GM04504 (cell line): ENCODE measurements around the gene CD99.
"Not testable (repeated sequence)": the region's sequence is repeated elsewhere in the genome, so short reads cannot be mapped to it uniquely, and the experiment has no call there.

Experiments
- DNase-seq: peaks from one replicate; pipeline ENCODE4 v3.0.0-alpha.2; 2012; ENCODE audit warnings: low read depth

The CD99 gene

GRCh38 chrX:2773166-2774055 is 82.3 kb downstream of the CD99 start:
- DNase-seq: not testable (repeated sequence)

DNA sequence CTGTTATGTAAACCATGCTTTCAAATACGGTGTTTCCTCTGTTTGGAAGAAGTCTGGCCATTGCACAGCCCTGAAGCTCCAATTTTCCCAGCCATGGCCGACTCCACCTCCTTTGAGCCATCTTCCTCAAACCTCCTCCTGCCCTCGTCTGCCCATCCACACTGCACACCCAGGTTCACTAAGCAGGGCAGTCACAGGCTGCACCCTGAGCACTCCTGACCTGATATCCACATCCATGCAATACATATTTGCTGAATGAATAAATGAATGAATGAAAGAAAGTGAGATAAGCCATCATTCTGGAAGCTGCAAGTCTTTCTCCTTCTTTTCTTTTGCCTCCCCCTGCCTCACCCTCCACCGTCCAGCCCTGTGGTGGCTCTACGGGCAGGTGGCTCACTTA is 83.0 kb downstream of the CD99 start:
- DNase-seq: no peak

DNA sequence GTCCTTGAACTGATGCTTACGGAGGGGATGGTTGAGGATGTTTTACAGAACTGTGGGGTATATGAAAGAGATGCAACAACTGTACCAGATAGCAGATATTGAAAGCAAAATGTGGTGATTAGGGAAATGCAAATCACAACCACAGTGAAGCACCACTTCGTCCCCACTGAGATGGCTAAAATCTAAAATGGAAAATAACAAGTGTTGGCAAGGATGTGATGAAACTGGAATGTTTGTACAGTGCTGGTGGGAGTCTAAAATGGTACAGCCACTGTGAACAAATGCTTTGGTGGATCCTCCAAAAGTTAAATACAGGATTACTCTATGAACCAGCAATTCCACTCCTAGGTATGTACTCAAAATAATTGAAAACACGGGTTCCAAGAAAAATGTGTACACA is 83.7 kb downstream of the CD99 start:
- no peak for DNase-seq

DNA sequence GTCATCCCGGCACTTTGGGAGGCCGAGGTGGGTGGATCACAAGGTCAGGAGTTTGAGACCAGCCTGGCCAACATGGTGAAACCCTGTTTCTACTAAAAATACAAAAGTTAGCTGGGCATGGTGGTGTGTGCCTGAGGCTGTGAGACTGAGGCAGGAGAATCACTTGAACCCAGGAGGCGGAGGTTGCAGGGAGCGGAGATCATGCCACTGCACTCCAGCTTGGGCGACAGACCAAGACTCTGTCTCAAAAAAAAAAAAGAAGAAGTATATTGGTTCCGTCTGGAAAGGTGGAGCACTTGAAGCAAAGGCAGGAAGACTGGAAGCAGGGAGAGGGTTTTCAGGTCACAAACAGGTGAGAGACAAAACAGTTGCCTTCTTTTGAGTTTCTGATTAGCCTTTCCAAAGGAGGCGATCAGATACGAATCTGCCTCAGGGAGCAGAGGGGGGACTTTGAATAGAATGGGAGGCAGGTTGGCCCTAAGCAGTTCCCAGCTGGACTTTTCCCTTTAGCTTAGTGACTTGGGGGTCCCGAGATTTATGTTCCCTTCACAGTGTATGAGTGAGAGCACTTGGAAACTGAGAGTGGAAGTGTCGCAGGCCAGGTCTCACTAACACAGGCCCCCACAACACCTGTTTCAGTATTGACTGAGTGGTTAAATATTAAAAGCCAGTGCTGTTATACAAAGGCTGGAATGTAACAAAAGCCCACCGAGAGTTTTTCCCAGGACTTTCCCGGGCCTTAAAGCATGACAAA is 89.6 kb downstream of the CD99 start:
- DNase-seq: not testable (repeated sequence)

DNA sequence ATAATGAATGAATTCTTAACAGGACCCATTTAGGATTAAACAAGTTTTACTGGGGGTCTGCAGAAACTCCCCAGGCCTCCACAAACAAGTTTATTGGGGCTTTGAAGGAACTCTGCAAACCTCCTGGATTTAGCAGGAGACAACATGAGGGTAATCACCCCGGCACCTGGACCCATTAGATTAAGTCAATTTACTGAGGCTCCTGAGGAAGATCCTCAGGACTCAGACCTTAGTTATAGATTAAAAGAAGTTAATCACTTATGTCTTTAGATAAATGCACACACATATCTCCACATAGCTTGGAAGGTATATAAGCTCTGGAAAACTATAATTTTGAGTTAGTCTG is 90.1 kb downstream of the CD99 start:
- DNase-seq: no peak

- DNase-seq: no peak
These were observed 90.6 kb downstream of the CD99 start for GRCh38 chrX:2781698-2782097.

DNA sequence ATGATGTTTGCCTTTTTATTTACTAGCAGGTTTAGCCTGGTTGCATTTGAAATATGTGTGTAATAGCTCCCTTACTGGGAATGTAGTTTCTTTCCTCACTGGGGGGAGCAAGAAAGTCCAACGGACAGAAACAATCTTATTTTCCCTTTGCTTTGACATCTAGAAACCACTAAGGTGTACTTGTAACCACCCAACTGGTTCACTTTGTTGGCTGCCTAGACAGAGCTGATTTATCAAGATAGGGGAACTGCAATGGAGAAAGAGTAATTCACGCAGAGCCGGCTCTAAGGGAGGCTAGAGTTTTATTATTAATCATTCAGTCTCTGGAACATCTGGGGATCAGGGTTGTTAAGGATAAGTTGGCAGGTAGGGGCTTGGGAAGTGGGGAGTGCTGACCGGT is 91.1 kb downstream of the CD99 start:
- DNase-seq: no peak

- DNase-seq: no peak
These were observed 91.7 kb downstream of the CD99 start for GRCh38 chrX:2782778-2783177.

DNA sequence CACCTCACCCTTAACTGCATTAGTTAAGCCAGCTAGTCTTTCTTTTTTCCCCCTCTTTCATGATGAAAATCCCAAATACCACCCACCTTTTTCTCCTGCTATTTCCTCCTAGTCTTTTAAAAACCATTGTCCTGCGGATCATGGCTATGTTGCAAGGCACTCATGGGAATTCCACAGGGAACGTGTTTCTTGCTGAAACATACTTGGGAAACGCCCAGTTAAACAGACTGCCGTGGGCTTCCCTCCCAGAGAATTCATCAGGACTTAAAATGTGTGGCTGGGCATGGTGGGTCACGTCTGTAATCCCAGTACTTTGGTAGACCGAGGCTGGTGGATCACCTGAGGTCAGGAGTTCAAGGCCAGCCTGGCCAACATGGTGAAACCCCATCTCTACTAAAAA is 92.9 kb downstream of the CD99 start:
- DNase-seq: no peak

- DNase-seq: no peak
These were observed 94.4 kb downstream of the CD99 start for GRCh38 chrX:2785538-2785937.

DNA sequence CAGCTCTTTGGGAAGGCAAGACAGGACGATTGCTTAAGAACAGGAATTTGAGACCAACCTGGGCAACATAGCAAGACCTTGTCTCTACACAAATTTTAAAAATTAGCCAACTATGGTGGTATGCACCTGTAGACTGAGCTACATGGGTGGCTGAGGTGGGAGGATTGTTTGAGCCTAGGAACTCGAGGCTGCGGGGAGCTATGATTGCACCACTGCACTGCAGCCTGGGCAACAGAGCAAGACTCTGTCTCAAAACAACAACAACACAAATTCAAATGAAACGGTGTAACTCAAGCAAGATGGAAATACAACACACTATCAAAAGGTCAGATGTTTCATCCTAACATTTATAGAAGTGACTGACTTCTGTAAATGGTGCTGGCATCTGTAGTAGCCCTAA is 97.9 kb downstream of the CD99 start:
- DNase-seq: no peak

DNA sequence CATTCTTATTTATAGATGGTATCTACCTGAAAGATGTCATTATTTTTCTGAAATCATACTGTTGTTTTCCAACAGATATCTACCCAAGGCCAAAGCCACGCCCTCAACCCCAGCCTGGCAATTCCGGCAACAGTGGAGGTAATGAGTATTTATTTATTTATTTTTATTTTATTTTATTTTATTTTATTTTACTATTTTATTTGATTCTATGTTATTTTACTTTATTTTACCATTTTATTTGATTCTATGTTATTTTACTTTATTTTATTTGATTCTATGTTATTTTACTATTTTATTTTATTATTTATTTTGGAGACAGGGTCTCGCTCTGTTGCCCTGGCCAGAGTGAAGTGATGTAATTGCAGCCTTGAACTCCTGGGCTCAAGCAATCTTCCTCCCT is 98.5 kb downstream of the CD99 start:
- DNase-seq: no peak
